Esophagus muscularis mucosa (tissue), 3 donors: Measurements from ENCODE around the gene PRXL2B.

Source experiments
- CTCF ChIP-seq, 3 experiments: fragments of 200-600 bp in 2 of 3; fragments of 450-650 bp in 1 of 3; sonication (generic) in 2 of 3; IDR thresholded peaks; one replicate each; pipeline ENCODE4 v1.5.1; 2017 to 2019; ENCODE audit warnings: antibody characterized with exemption in 3 of 3, mild to moderate bottlenecking in 2 of 3, moderate library complexity in 1 of 3
- POLR2A ChIP-seq: fragments of 450-650 bp; IDR thresholded peaks from one replicate; pipeline ENCODE4 v1.6.1; 2017; ENCODE audit warnings: antibody characterized with exemption, moderate library complexity, mild to moderate bottlenecking, low read depth

GRCh38 chr1:2553871-2554620, 32.5 kb upstream of the PRXL2B start:
- TF ChIP-seq CTCF (IDR thresholded peaks at IDR 0.05) (no peak), POLR2A (no peak)
